Left lung (tissue), 10 donors: ENCODE data around the gene SENP6. TPM values are rescaled to one million over a fixed set of nuclear protein-coding genes. Genes with fewer than 3 reads are reported as not detected.

Experiments used
- ATAC-seq: fragments of 200-7000 bp; cut with Tn5 transposase; one replicate; pipeline ENCODE4 v1.9.1; 2020; ENCODE audit warnings: moderate library complexity
- DNase-seq, 4 donors: peaks; one replicate each; pipeline ENCODE4 v3.0.0-alpha.2; 2013 to 2020
- H3K27ac ChIP-seq, 2 donors: fragments of 200-600 bp; sonication (generic) in 1 of 2; one replicate each; pipeline versions ENCODE4 v1.5.0 to v1.8.0; 2020 to 2021
- H3K27me3 ChIP-seq, 2 donors: fragments of 200-600 bp; sonication (generic) in 1 of 2; one replicate each; pipeline versions ENCODE4 v1.5.0 to v1.8.0; 2020 to 2021
- H3K36me3 ChIP-seq, 2 donors: fragments of 200-600 bp; sonication (generic) in 1 of 2; one replicate each; pipeline versions ENCODE4 v1.5.0 to v1.8.0; 2020 to 2021
- H3K4me1 ChIP-seq, 2 donors: fragments of 200-600 bp; one replicate each; pipeline ENCODE4 v1.8.0; 2021
- H3K4me3 ChIP-seq, 2 donors: fragments of 200-600 bp; sonication (generic) in 1 of 2; one replicate each; pipeline versions ENCODE4 v1.5.0 to v1.8.0; 2020 to 2021; ENCODE audit warnings: mild to moderate bottlenecking in 1 of 2
- H3K9me3 ChIP-seq, 2 donors: fragments of 200-600 bp; sonication (generic) in 1 of 2; one replicate each; pipeline versions ENCODE4 v1.5.0 to v1.8.0; 2020 to 2021
- CTCF ChIP-seq, 2 donors: fragments of 200-600 bp; sonication (generic) in 1 of 2; IDR thresholded peaks; one replicate each; pipeline versions ENCODE4 v1.5.0 to v1.8.0; 2021; ENCODE audit warnings: antibody characterized with exemption in 2 of 2
- intact Hi-C, 2 donors: fragments of 100-400 bp; cut with DNase I; formaldehyde crosslinking; loops; one replicate each; pipeline versions ENCODE4 v1.11.2 to v1.14.2; 2022
- polyA plus RNA-seq, 6 donors: library from polyadenylated mRNA; unstranded; fragments of 120-200 nt; gene quantifications; one replicate each; pipeline ENCODE4 v1.2.1, GENCODE V29; 2013; ENCODE audit not compliant: insufficient read length in 6 of 6
- total RNA-seq, 2 donors: library from RNA; stranded (reverse); fragmentation: NEBNext Ultra II Directional; extraction: Animal tissue kit (Norgen Biotek cat#: 25700); gene quantifications; one replicate each; pipeline ENCODE4 v1.2.1, GENCODE V29; 2021
- donor health status: DM: no; HTN: yes; CAD: no.
- donor health status: DM: no; HTN: no; CAD: no.

Gene SENP6
- total and polyA plus RNA-seq, 8 donors: 72.8 to 185 (median 163) TPM

DNA sequence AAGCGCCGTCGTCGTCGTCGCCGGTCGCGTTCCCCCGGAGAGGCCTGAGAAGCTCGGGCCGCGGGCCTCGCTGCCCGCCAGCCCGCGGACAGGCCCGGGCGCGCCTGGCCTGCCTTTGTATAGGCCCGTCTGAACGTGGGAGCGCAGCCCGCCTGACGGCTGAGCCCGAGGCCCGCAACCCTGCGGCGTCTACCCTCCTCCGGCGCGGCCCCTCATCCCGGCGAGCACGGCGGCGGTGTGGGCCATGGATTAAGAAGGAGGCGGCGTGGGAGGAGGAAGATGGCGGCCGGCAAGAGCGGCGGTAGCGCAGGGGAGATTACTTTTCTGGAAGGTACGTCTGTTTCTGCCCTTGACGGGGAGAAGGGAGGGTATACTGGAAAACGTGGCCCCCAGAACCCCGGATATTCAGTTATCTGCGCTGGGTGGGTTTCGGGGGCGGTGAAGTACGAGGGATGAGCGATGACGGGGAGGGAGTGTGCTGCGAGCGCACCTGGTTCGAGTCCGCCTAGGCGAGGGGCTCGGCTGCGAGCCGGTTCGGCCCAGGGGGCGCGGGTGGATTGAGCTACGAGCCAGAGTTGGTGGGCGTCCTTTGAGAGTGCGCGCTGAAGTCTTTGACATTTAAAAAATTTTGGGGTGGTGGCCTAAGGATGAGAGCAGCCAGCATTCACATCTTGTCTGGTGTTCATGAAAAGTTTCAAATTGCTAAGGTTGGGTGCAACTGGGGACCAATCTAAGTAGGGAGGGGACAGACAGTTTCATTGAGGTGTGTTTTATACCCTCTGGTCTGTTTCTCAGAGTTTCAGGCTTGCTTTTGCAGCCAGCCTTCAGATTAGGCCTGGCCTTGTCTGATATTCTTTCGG, 796 bp downstream of the SENP6 start:
- DNase-seq: peak; percentile 37 to 92 (median 56)
- Histone ChIP-seq H3K9me3 (no peaks in the 10 kb centered on the region), H3K4me1 (peaks cover 6 to 56% of the 10 kb centered on the region in 2 donors), H3K27me3 (no peaks in the 10 kb centered on the region), H3K4me3 (peak overlapping the region; percentile 71 to 78), H3K36me3 (no peaks in the 10 kb centered on the region), H3K27ac (peak overlapping the region; percentile 98 to 99)
- peak; percentile 72 for ATAC-seq
- TF ChIP-seq CTCF (IDR thresholded peaks at IDR 0.05): no peak
- intact Hi-C loops: no loop called here

GRCh38 chr6:75603106-75603420, 1.4 kb downstream of the SENP6 start:
- Histone ChIP-seq H3K27ac (peak overlapping the region; percentile 98 to 99), H3K4me1 (peaks cover 6 to 62% of the 10 kb centered on the region in 2 donors), H3K4me3 (peak overlapping the region; percentile 71 to 78), H3K9me3 (no peaks in the 10 kb centered on the region), H3K27me3 (no peaks in the 10 kb centered on the region), H3K36me3 (no peaks in the 10 kb centered on the region)
- intact Hi-C loops: no loop called here
- TF ChIP-seq CTCF (IDR thresholded peaks at IDR 0.05): no peak
- DNase-seq (peak in 1 of 4 donors; percentile 16), ATAC-seq (no peak)

DNA sequence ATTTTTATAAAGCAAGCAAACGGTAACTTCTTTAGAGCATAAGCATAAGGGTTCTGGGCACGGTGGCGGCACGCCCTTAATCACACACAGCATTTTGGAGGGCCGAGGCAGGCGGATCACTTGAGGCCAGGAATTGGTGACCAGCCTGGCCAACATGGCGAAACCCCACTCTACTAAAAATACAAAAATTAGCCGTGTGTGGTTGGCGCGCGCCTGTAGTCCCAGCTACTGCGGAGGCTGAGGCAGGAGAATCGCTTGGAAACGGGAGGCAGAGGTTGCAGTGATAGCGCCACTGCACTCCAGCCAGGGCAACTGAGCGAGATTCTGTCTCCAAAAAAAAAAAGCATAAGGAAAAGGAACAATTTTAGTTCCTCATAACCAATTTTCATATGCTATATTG, 2.6 kb downstream of the SENP6 start:
- Histone ChIP-seq H3K27ac (no peak overlapping the region), H3K36me3 (no peaks in the 10 kb centered on the region), H3K4me3 (peak overlapping the region; percentile 71 to 78), H3K4me1 (peaks cover 6 to 75% of the 10 kb centered on the region in 2 donors), H3K27me3 (no peaks in the 10 kb centered on the region), H3K9me3 (no peaks in the 10 kb centered on the region)
- intact Hi-C loops: no loop called here
- ATAC-seq: no peak
- no peak for DNase-seq
- no peak for TF ChIP-seq CTCF (IDR thresholded peaks at IDR 0.05)

GRCh38 chr6:75605635-75606034, 4.0 kb downstream of the SENP6 start:
- no peak for TF ChIP-seq CTCF (IDR thresholded peaks at IDR 0.05)
- ATAC-seq (no peak), DNase-seq (no peak)
- Histone ChIP-seq H3K36me3 (no peaks in the 10 kb centered on the region), H3K4me1 (peaks cover 6 to 87% of the 10 kb centered on the region in 2 donors), H3K27me3 (no peaks in the 10 kb centered on the region), H3K9me3 (no peaks in the 10 kb centered on the region), H3K27ac (no peak overlapping the region), H3K4me3 (no peak overlapping the region)
- intact Hi-C loops: no loop called here

GRCh38 chr6:75608304-75608703, 6.6 kb downstream of the SENP6 start:
- peak overlapping the region in 1 of 2 donors; percentile 81 for H3K27ac ChIP-seq
- intact Hi-C loops: no loop called here
- peaks cover 6 to 99% of the 10 kb centered on the region in 2 donors for H3K4me1 ChIP-seq

More at GRCh38 chr6:75608304-75608703, 6.6 kb downstream of the SENP6 start:
- Histone ChIP-seq H3K4me3 (no peak overlapping the region), H3K36me3 (no peaks in the 10 kb centered on the region), H3K9me3 (no peaks in the 10 kb centered on the region), H3K27me3 (no peaks in the 10 kb centered on the region)
- ATAC-seq: no peak
- no peak for DNase-seq
- no peak for TF ChIP-seq CTCF (IDR thresholded peaks at IDR 0.05)
